GM12872 (cell line): Measurements from ENCODE around the gene ABHD1.

Source experiments
- TF ChIP-seq, protein P1 (sequence below): IDR thresholded peaks from 3 replicates; pipeline ENCODE4 v1.5.1; 2011; ENCODE audit warnings: low read depth, mild to moderate bottlenecking, low read length, moderate library complexity; ENCODE audit not compliant: insufficient read depth

ABHD1 gene

DNA sequence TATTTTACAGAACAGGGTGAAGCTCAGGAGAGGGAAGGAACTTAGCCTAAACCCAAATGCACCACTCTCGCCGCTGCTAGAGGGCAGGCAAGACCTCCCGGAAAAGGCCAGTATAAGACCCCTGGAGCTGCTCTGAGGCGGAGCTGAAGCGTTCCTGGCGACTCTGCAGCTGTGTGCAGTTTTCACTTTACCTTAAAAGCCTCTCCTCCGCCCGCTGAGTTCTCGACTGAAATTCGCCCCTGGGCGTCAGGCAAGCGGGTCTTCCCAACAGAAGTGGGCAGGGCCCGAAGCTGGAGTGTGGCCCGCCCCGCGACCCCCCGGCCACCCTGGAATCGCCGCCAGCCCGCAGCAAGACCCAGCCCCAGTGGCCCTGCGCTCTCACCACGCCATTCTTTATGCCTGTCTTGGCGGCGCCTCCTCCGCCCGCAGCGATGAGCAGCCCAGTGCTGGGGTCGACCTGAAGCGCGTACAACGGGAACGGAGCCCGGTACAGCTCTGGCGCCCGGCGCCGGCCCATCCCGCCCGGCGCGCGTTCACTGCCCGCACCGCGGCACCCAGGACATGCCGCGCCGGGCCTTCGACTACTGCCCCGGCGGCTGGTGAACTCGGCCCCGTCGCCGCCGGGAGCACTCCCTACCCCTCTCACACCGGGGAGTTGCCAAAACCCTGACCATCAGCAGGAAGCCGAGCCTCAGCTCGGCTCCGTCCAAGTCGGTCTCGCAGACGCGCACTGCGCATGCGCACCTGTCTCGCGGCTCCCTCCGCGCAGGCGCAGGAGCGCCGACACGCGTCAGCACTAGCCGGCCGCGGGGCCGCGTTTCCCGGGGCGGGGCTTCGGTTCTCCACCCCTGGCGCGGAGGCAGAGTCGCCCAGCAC is 10.5 kb downstream of the ABHD1 start, which contains the start of gene PREB:
PREB (minus strand) TSS at position 732 of the 876 bp plus-strand sequence; CDS start at position 517, 215 bp downstream.
- TF ChIP-seq, protein P1, sequence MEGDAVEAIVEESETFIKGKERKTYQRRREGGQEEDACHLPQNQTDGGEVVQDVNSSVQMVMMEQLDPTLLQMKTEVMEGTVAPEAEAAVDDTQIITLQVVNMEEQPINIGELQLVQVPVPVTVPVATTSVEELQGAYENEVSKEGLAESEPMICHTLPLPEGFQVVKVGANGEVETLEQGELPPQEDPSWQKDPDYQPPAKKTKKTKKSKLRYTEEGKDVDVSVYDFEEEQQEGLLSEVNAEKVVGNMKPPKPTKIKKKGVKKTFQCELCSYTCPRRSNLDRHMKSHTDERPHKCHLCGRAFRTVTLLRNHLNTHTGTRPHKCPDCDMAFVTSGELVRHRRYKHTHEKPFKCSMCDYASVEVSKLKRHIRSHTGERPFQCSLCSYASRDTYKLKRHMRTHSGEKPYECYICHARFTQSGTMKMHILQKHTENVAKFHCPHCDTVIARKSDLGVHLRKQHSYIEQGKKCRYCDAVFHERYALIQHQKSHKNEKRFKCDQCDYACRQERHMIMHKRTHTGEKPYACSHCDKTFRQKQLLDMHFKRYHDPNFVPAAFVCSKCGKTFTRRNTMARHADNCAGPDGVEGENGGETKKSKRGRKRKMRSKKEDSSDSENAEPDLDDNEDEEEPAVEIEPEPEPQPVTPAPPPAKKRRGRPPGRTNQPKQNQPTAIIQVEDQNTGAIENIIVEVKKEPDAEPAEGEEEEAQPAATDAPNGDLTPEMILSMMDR, result peak; percentile 49; the same call in 2 of the 3 replicates

DNA sequence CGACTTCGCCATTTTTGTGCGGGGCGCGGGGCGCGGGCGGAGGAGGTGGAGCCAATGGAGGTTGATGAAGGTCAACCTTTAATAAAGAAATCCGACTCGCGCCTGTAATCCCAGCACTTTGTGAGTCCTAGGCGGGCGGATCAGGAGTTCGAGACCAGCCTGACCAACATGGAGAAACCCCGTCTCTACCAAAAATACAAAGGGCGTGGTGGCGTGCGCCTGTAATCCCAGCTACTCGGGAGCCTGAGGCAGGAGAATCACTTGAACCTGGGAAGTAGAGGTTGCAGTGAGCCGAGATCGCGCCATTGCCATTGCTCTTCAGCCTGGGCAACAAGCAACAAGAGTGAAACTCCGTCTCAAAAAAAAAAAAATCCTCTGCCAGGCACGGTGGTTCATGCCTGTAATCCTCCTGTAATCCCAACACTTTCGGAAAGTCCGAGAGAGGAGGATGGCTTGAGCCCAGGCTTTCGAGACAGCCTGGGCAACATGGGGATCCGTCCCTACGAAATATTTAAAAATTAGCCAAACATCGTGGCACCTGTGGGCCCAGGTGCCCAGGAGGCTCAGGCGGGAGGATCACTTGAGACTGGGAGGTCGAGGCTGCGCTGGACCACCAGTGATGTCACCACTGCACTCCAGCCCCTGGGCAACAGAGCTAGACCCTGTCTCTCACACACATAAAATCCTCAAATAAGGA is 11.3 kb downstream of the ABHD1 start:
- TF ChIP-seq, protein P1, result no peak

DNA sequence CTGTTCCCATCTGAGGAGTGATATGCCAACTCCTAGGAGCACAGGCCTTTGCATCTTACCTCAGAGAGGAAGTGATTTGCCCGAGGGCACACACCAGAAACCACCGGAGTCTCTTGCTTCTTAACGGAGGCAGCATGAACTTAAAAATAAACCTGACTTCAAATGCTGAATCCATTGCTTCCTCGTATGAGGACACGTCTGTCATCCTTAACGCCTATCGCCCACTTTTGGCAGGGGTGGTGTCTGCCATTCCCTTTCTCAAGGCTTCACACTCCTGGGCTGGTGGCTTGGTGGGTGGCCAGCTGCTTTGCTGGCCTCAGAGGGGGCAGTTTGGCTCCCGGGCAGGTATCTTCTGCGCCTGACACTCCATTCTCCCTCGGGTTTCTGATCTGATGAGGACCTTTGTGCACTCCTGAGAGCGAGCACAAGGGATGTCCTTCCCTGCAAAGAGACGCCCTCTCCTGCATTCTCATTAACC is 11.9 kb downstream of the ABHD1 start:
- TF ChIP-seq, protein P1, result no peak

DNA sequence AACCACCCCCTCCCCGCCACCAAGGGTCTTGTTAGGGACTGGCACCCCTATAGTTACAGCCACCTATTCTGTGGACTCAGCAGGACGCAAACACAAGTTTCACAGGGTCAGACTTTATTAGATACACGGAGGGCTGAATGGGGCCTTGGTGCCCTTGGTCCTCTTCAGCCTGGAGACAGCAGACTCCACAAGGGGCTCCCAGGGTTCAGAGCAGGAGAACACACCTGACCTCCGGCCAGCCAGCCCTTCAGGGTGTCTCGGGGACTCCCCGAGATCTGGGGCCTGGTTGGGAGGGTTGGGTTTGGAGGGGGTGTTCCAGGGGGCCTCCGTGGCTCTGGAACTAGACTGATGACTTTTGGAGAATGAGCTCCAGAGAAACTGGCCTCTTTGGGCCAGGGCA is 13.1 kb downstream of the ABHD1 start:
- TF ChIP-seq, protein P1, result no peak

DNA sequence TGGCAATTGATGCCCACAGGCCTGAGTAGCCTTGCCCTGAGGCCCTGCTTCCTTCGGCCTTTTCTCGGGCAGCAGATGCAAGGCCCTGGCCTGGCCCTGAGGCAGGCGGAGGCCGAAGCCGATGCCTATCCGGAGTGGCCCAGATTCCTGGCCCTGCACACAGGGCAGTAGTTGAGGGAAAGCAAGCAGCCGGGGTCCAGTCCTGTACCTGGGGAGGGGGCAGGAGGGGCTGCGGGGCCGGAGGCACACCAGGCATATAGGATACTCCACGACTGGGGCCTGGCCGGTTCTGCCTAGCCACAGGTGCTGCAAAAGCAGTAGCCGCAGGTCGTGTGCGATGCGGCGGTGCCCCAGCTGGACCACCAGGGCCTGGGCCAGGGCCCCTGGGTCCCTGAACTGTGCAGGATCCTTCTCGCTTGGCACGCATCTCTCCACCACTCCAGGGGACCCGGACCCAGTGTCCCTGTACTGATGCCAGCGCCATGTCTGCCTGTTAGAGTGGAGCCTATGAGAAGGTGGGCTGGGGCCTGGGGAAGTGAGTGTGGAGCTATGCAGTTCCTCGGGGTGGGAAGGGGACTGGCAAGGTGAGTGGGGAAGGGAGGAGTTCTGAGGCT is 13.8 kb downstream of the ABHD1 start:
- TF ChIP-seq, protein P1, result no peak

DNA sequence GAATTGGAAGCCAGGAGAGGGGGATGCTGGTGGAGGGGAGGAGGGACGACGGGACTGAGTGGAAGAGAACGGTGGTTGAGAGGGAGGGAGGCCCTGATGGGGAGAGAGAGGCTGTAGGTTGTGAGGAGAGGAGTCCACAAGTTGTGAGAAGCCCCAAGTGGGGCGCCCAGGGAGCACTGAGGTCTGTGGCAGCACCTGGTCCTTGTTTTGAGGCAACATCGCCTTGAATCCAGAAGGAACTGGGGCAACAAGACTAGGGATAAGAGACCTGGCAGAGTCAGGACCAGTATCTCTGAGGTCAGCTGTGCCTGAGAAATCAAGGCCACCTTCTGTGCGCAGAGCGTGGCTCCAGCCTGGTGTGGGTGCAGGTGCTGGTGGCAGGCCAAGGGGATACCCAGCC is 14.5 kb downstream of the ABHD1 start:
- TF ChIP-seq, protein P1, result no peak

DNA sequence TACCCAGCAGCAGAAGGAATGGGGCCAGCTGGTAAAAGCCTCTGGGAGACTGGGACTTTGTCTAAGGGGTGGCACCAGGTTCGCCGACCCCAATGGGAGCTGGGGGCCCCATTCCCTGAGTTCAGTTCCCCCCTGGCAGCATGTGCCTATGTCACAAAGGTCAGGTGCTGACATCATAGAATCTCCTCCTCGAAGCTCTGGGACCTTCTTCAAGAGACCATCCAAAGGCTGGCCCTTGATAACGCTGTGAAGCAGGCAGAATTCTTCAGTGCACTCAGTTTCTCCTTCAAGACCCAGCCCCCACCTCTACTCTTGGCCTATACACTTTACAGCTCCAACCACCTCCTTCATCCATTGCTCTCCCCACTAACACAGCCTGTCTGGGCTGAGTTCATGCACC is 15.7 kb downstream of the ABHD1 start, which contains the start of gene PRR30:
PRR30 (minus strand) TSS at position 101 of the 400 bp plus-strand sequence. CDS start 1,081 bp downstream, outside the sequence.
- TF ChIP-seq, protein P1, result no peak
